Heart right ventricle (tissue), 16 donors: Measurements from ENCODE around the gene OR2AE1. TPM values are rescaled to one million over a fixed set of nuclear protein-coding genes. Genes with fewer than 3 reads are reported as not detected.

Source experiments
- ATAC-seq, 8 donors: fragments of 200-7000 bp; cut with Tn5 transposase; one replicate each; pipeline ENCODE4 v1.9.1; 2020; ENCODE audit warnings: mild to moderate bottlenecking in 8 of 8, moderate library complexity in 8 of 8, moderate number of reproducible peaks in 1 of 8
- DNase-seq, 2 donors: peaks; one replicate each; pipeline ENCODE4 v3.0.0-alpha.2; 2020
- H3K27ac ChIP-seq, 10 donors: fragments of 200-600 bp; sonication (generic) in 2 of 10; one replicate each; pipeline versions ENCODE4 v1.5.0 to v1.8.0; 2020 to 2022; ENCODE audit warnings: mild to moderate bottlenecking in 3 of 10
- H3K27me3 ChIP-seq, 7 donors: fragments of 200-600 bp; one replicate each; pipeline ENCODE4 v1.8.0; 2021 to 2022; ENCODE audit warnings: mild to moderate bottlenecking in 2 of 7
- H3K36me3 ChIP-seq, 9 donors: fragments of 200-600 bp; sonication (generic) in 1 of 9; one replicate each; pipeline versions ENCODE4 v1.5.0 to v1.8.0; 2020 to 2022; ENCODE audit warnings: mild to moderate bottlenecking in 2 of 9
- H3K4me1 ChIP-seq, 9 donors: fragments of 200-600 bp; sonication (generic) in 1 of 9; one replicate each; pipeline versions ENCODE4 v1.5.0 to v1.8.0; 2020 to 2022; ENCODE audit warnings: mild to moderate bottlenecking in 4 of 9
- H3K4me3 ChIP-seq, 10 donors: fragments of 200-600 bp; sonication (generic) in 2 of 10; one replicate each; pipeline versions ENCODE4 v1.5.0 to v1.8.0; 2020 to 2022; ENCODE audit warnings: mild to moderate bottlenecking in 7 of 10, moderate library complexity in 2 of 10
- H3K9me3 ChIP-seq, 11 donors: fragments of 200-600 bp in 10 of 11; sonication (generic) in 2 of 11; one replicate each; pipeline versions ENCODE4 v1.5.0 to v1.8.0; 2013 to 2022; ENCODE audit warnings: mild to moderate bottlenecking in 2 of 11, control low read depth in 1 of 11, moderate library complexity in 1 of 11
- CTCF ChIP-seq, 9 donors: fragments of 200-600 bp; sonication (generic) in 2 of 9; IDR thresholded peaks; one replicate each; pipeline versions ENCODE4 v1.5.0 to v1.8.0; 2021 to 2022; ENCODE audit warnings: antibody characterized with exemption in 9 of 9, mild to moderate bottlenecking in 5 of 9, moderate library complexity in 1 of 9
- WGBS, 2 donors: extraction: QIAGEN DNeasy Blood & Tissue Kit; methylation state at CpG; one replicate each; pipeline ENCODE4 v1.1.7; 2013; ENCODE audit warnings: inconsistent platforms in 1 of 2; 5-methylcytosine and 5-hydroxymethylcytosine counted together
- intact Hi-C, 10 donors: fragments of 100-400 bp; cut with DNase I; formaldehyde crosslinking; loops; one replicate each; pipeline versions ENCODE4 v1.11.1 to v1.14.2; 2022
- polyA plus RNA-seq, 2 donors: library from polyadenylated mRNA; stranded (reverse); fragments of 200-250 nt; gene quantifications; one replicate each; pipeline ENCODE4 v1.2.3, GENCODE V29; 2013
- total RNA-seq, 10 donors: library from RNA; stranded (reverse); fragmentation: NEBNext Ultra II Directional in 3 of 10; extraction: Animal tissue kit (Norgen Biotek cat#: 25700) in 3 of 10; gene quantifications; one replicate each; pipeline versions ENCODE4 v1.2.1 to v1.2.4, GENCODE V29; 2021 to 2023
- donor health status: Arrhythmogenic right ventricular cardiomyopathy.
- donor health status: ischemic (EF 13 %, LVEDD 7.1; RV severe dilation, severe dysfunction).
- donor health status: healthy with polysubstance abuse.
- donor health status: DM: no; HTN: yes; CAD: no.
- donor health status: DM: no; HTN: no; CAD: no.
- donor health status: ischemic (EF 25% LVEDD 6.9; RV normal size, moderate dysfunction).
- donor health status: ischemic (EF 25% LVEDD 5.7; RV mildly dilated, moderate dysfunction).
- donor health status: healthy.
- donor health status: DM: yes; HTN: yes; CAD: no.
- donor health status: Ischemic cardiomyopathy.
- donor health status: ischemic (EF 35%, LVEDD 5.7; RV mildly dilated, moderate dysfunction).
- donor health status: nonischemic (EF 11% LVEDD 7.7; RV severe dilation, severe dysfunction).
- donor health status: DM: yes; HTN: yes; CAD: no.
- donor health status: PGD.
- donor health status: ischemic (EF 29% LVEDD 5.4; RV normal size, mild dysfunction).
- donor health status: nonischemic (EF 23%, LVEDD 6.1; RV moderate dilation, normal function).

The OR2AE1 gene
- total and polyA plus RNA-seq, 12 donors, result not detected

- no peaks in the 10 kb centered on the region for H3K4me1 ChIP-seq
- intact Hi-C loops, result no loop called here
- no peak for TF ChIP-seq CTCF (IDR thresholded peaks at IDR 0.05)
- no peaks in the 10 kb centered on the region for H3K36me3 ChIP-seq
- 77 to 85% methylated on average over 15 of the region's 15 CpGs for WGBS, 2 donors
- H3K27ac ChIP-seq, result no peak overlapping the region
- no peaks in the 10 kb centered on the region for H3K27me3 ChIP-seq
- peak in 1 of 2 donors; percentile 11 for DNase-seq
- peak in 5 of 8 donors; percentile 49 to 88 (median 59) for ATAC-seq
- H3K9me3 ChIP-seq, result peaks cover 0 to 22% (median 8%) of the 10 kb centered on the region in 11 donors
- H3K4me3 ChIP-seq, result no peak overlapping the region
Measured at GRCh38 chr7:99860281-99861127, 16.3 kb downstream of the OR2AE1 start.

DNA sequence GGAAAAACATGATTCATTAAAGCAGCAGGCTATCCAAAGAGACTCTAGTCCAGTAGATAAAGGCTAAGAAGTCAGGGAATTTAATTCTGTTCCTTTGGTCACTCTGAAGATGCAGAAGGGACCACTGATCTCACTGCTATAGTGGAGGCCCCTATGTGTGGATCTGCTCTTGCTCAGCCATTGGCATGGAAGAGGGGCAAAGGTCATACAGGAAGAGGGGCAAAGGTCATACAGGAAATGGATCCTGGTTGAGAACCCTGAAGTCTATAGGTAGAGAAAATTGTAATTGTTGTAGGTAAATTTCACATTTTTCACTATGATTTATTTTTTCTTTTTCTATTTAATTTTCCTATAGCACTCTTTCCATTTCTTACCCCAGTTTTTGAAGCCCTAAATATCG, 21.6 kb downstream of the OR2AE1 start:
- Histone ChIP-seq H3K27me3 (no peaks in the 10 kb centered on the region), H3K9me3 (no peaks in the 10 kb centered on the region), H3K36me3 (no peaks in the 10 kb centered on the region), H3K4me3 (no peak overlapping the region), H3K4me1 (no peaks in the 10 kb centered on the region), H3K27ac (no peak overlapping the region)
- intact Hi-C loops, result no loop called here
- no peak for ATAC-seq
- no peak for TF ChIP-seq CTCF (IDR thresholded peaks at IDR 0.05)
- no peak for DNase-seq
- 88 to 90% methylated on average over 1 of the region's 1 CpG for WGBS, 2 donors

DNA sequence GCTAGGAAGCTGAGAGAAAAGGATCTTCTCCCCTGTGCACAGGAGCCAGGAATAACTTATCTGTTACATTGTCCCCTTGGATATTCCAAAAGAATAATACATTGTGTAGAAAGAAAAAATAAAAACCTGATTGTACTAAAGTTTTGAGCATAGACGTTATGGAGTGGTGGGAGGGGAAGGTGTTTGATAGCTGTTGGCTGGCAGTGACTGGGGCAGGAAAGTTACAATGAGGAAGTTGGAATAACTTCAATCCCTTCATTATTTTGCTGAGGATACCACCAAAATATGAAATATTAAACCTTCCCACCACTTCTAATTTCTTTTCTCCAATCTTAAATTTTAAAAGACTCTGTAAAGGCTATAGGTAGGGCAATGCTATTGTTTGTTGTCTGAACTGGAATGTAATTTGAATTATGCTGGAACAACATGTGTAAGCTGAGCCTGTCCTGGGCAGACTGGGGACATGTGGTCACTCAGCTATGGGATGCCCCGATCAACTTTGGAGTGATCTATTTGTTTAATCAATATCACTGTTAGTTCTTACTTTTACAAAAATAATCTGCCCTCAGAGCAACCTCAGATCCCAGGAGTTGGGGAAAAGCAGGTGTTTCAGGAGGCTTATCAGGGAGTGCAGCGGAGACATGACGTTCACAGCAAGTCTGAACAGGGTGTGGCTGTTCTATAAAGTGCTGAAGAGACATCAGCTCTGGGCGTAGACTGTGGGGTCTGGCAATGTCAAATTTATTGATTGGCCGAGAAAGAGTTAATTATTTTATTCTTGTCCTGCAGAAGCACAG, 28.2 kb downstream of the OR2AE1 start:
- intact Hi-C loops, result no loop called here
- Histone ChIP-seq H3K27ac (no peak overlapping the region), H3K9me3 (no peaks in the 10 kb centered on the region), H3K27me3 (no peaks in the 10 kb centered on the region), H3K4me3 (no peak overlapping the region), H3K36me3 (no peaks in the 10 kb centered on the region), H3K4me1 (no peaks in the 10 kb centered on the region)
- no peak for TF ChIP-seq CTCF (IDR thresholded peaks at IDR 0.05)
- ATAC-seq, result no peak
- no peak for DNase-seq
- 66 to 68% methylated on average over 6 of the region's 6 CpGs for WGBS, 2 donors

DNA sequence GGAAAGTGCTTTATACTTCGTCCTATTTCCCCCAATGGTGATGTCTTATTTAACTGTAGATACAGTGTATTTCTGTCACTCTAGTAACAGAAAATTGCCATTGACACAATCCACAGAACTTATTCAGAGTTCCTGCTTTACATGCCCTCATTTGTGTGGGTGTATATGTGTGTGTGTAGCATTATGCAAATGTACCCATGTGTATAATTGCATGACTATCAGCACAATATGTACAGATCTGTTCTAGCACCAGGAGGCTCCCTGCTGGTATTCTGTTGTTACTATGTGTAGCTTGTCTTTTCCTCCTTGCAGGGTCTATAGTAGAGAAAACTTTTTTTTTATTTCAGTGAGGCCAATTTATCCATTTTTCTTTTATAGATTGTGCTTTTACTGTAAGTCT, 32.5 kb downstream of the OR2AE1 start:
- ATAC-seq, result no peak
- WGBS, 2 donors, result 61 to 79% methylated on average over 1 of the region's 1 CpG

More for the DNA sequence above, 32.5 kb downstream of the OR2AE1 start:
- intact Hi-C loops, result no loop called here
- H3K4me3 ChIP-seq, result no peak overlapping the region
- TF ChIP-seq CTCF (IDR thresholded peaks at IDR 0.05), result no peak
- no peak overlapping the region for H3K27ac ChIP-seq
- no peaks in the 10 kb centered on the region for H3K36me3 ChIP-seq
- no peaks in the 10 kb centered on the region for H3K27me3 ChIP-seq
- H3K4me1 ChIP-seq, result no peaks in the 10 kb centered on the region
- no peaks in the 10 kb centered on the region for H3K9me3 ChIP-seq
- DNase-seq, result no peak
